Fibroblast of peridontal ligament (primary cell): ENCODE results near the gene MRPL18.
"Not testable (repeated sequence)": the region's sequence is repeated elsewhere in the genome, so short reads cannot be mapped to it uniquely, and the experiment has no call there.

ENCODE experiments used
- DNase-seq: peaks from one replicate; pipeline ENCODE4 v3.0.0-alpha.2; 2010; ENCODE audit errors: extremely low read depth

MRPL18 gene

DNA sequence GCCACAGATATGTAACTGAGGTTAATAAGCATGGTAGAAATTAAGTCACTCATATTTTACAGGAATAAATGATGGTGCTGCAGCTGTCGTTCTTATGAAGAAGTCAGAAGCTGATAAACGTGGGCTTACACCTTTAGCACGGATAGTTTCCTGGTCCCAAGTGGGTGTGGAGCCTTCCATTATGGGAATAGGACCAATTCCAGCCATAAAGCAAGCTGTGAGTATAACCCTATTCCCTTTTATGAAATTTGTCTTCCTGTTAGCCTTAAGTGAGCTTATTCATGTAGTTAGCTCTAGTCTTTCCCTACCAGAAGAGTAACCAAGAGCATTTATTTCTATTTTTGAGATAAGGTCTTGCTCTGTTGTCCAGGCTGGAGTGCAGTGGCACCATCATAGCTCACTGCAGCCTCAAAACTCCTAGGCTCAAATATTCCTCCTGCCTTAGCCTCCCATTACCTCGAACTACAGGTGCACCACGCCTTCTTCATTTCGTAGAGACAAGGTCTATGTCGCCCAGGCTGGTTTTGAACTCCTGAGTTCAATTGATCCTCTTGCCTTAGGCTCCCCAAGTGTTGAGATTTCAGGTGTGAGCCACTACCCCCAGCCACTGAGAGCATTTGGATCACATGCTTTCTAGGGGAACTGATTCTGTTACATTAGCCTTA is 12.9 kb upstream of the MRPL18 start:
- no peak for DNase-seq

DNA sequence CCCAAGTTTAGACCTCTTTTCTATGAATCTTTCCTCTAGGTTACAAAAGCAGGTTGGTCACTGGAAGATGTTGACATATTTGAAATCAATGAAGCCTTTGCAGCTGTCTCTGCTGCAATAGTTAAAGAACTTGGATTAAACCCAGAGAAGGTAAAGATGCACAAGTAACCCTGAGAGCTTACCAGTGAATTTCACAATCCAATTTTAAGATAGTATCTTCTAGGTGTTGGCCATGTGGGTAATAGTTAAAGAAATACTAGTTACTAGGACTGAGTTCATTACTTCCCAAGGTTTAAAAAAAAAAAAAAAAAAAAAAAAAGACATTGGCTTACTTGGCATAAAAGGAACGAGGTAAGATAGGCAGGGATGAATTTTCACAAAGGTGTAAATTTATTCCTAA is 12.1 kb upstream of the MRPL18 start:
- DNase-seq, result no peak

DNA sequence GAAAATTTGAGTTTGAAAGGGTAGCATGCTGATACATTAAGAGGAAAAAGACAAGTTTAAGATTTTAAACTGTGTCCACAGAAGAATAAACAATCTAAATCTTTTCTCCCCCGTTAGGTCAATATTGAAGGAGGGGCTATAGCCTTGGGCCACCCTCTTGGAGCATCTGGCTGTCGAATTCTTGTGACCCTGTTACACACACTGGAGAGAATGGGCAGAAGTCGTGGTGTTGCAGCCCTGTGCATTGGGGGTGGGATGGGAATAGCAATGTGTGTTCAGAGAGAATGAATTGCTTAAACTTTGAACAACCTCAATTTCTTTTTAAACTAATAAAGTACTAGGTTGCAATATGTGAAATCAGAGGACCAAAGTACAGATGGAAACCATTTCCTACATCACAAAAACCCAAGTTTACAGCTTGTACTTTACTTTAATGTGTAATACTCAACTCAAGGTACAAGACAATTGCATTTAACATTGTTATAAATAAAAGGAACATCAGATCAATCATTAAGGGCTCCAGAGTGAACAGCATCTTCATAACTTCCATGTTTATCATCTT is 11.6 kb upstream of the MRPL18 start:
- no peak for DNase-seq

DNA sequence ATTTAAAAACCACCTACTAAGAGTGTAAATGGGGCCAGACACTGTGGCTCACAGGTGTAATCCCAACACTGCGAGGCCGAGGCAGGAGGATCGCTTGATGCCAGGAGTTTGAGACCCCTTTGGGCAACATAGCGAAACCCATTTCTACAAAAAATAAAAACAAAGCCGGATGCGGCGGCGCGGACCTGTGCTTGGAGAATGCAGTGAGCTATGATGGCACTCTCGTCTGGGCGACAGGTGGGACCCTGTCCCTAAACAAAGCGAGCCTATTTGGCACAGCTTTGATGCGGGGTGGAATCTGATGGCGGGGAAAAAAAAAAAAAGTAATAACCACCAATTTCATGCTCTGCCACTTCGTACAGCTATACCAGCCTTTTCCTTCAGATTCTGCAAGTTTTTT is 2.0 kb upstream of the MRPL18 start:
- DNase-seq, result no peak

DNA sequence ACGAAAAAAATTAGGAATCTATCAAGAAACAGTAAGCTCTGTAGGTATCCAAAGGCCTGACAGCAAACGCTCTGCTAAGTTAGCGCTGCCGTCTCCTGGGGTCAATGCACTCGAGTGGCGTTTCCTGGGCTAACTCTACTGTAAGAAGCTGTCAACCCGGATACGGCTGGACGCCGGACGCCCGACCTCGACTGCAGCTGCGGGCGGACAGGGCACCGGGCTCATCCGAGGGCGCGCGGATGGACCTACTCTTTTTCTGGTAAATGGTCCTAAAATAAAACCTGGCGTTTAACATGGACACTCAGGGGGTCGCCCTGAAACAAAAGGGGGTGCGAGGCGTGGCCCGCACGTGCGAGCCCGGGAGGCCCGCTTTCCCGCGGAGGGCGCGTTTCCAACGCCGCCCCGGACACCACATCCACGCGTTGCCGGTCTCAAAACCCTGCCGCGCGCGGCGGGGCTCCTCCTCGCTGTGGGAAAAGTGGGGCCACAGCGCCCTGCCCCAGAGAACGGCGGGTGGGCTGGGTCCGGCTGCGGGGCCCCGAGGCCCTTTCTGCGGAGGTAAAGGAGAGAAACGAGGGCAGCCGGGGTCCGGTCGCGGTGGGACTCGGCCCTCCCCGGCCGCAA is 1.4 kb upstream of the MRPL18 start:
- peak; percentile 24 for DNase-seq

DNA sequence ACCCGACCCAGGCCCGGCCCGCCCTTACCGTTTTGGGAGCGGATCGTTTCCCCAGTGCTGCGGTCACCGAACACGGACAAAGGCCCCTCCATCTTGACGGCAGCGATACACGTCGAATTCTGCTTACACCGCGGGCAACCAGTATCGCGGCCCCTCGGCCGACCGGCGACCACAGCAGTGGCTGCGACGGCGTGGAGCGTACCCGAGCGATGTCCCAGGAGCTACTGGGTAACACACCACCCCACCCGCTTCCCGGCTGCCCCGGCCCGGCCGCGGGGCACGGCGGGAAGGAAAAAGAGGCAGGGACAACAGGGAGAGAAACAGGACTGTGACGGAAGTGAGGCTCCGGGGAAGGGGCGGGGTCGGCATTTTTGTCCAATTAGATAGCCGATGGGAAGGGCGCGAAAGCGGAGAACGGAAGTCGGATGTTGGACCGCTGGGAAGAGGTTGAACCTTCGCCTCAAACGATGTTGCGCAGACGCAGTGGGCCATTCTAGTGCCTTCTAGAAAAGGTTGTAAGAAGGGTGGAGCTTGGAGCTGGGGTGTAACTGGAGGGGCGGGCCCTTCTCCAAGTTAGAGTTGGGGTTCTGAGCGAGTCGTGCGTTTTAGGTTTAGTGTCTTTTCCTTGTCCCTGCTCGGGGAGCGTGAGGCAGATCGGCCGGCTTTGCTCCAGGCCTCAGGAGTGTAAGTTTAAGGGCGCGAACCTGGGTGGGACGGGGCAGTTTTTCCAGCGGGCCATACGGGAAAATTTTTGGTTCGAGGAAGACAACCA is 704 bp upstream of the MRPL18 start, which contains the start of gene TCP1:
Gene TCP1, minus strand, starts transcription at position 226 of the 772 bp plus-strand sequence. Its CDS starts 134 bp downstream, at position 92.
- DNase-seq, result peak; percentile 100

DNA sequence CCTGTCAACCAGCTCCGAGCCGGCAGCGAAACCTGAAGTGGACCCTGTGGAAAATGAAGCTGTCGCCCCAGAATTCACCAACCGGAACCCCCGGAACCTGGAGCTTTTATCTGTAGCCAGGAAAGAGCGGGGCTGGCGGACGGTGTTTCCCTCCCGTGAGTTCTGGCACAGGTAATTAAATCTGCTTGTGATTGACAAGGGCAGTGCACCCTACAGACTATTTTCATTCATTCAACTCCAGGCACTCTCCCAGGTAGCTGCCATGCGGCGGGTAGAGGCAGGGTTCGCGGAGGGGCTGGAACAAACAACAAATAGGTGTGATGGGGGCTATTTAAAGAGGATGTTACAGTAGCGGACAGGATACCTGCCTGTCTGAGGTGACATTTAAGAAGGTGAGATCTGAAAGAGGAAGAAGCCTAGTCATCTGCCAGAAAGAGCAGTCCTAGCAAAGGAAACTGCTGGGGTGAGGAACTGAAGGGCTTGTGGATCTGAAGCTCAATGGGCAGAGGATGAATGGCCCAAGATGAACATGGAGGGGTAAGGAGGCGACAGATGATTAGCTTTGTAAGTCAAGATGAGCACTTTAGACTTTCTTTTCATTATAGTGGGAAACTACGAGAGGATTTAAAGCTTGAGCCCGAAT is 810 bp downstream of the MRPL18 start:
- DNase-seq, result no peak

DNA sequence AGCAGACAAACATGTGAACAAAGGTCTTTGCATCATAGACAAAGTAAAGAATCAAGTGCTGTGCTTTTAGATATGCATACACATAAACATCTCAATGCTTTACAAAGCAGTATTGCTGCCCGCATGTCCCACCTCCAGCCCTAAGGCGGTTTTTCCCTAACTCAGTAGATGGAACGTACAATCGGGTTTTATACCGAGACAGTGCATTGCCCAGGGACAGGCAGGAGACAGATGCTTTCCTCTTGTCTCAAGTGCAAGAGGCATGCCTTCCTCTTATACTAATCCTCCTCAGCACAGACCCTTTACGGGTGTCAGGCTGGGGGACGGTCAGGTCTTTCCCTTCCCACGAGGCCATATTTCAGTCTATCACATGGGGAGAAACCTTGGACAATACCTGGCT is 4.7 kb downstream of the MRPL18 start:
- not testable (repeated sequence) for DNase-seq

DNA sequence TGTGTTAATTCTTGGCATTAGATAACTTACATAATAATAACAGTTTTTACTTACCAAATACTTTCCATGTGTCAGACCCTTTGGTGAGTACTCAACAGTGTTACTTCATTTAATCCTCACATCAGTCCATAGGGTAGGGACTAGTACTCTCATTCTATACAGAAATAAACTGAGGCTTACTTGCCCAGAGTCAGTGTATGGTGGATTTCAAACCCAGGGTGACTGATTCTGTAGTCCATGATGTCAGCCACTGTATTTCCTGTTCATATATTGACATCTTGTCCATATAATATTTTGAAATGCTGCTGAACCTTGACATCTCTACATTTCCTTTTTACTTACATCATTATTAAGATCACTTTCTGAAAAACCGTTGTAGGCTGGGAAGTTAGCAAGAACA is 7.3 kb downstream of the MRPL18 start:
- no peak for DNase-seq

DNA sequence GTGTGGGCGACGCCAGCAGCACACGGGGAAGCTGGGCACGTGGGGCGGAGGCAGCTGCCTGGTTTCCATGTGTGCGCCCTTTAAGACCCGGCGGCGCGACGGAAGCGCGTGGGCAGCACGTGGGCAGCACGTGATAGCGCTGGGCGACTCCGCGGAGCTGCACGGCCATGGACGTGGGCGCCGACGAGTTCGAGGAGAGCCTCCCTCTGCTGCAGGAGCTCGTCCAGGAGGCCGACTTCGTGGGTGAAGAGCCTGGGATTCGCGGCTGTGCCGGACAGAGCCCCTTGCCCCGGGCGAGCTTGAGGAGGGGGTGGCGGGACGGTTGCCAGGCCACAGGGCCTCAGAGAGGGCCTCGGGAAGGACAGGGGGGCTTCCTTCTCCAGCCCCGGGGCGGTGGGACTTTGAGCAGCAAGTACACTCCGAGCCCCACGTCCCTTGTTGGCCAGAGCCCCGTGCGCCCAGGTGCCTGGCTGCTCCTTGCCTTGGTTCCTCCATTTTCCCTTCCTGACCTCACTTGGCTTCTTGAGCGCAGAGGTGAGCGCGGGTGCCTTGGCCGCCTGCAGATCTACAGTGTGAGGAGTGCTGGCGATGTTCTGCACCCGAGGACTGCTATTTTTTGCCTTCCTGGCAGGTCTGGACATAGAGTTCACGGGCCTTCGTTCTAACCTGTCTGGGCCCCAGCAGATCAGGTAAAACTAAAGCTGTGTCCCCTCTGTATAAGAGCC is 10.0 kb downstream of the MRPL18 start, which contains the start of gene PNLDC1:
Gene PNLDC1, plus strand, starts transcription at position 136 of the 725 bp plus-strand sequence. Its CDS starts 32 bp downstream, at position 168.
- peak; percentile 34 for DNase-seq

DNA sequence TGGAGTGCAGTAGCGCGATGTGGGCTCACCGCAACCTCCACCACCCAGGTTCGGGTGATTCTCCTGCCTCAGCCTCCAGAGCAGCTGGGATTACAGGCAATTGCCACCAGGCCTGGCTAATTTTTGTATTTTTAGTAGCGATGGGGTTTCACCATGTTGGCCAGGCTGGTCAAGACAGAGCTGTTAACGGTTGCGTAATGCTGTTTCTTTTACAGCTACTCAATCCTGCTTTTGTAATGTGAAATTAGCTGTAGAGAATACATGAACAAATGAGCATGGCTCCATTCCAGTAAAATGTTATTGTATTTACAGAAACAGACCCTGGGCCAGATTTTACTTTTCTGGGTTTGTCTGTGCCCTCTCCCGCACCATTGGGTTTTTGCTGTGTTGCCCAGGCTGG is 11.7 kb downstream of the MRPL18 start:
- no peak for DNase-seq

DNA sequence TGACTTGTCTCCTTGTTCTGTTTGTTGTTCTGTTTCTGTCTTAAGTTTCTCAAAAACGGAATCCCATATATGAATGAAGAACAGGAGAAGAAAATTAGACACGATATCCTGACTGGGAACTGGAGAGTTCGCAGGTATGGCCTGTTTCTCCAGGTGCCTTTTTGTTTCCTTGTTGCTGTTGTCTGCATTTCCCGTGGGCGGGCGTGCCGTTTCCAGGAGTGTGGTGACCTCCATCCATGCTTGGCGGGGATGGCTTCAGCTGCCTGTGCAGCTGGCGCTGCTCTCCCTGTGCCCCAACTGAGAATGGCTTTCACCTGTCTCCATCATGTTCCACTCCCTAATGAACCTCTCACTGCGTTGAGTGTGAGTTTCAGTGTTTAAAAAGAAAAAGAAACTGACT is 14.2 kb downstream of the MRPL18 start:
- no peak for DNase-seq

DNA sequence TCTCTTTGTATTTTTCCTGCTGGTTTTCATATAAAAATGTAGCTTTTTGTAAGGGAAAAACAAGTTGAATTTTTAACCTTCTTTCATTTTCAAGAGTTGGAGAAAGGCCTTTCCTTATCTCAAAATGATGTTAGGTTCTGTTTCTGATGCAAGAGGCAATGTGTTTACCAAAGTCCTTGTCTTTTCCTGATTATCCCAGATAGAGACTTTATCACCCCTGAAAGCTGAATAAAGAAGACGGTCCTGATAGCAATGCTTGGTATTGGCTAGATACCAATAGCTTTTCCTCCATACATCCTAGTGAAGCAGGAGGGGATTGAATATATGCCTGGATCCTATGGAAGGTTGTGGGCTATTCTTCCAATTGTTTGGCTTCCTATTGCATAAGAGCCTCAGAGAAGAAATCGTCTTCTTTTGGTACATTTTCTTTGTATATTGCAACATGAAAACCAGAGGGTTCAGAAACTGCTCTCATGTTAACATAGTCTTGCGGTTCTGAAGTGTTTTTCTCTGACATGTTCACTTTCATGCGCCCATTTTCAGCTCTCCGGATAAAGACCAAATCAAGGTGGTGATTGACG is 15.3 kb downstream of the MRPL18 start:
- DNase-seq, result no peak

DNA sequence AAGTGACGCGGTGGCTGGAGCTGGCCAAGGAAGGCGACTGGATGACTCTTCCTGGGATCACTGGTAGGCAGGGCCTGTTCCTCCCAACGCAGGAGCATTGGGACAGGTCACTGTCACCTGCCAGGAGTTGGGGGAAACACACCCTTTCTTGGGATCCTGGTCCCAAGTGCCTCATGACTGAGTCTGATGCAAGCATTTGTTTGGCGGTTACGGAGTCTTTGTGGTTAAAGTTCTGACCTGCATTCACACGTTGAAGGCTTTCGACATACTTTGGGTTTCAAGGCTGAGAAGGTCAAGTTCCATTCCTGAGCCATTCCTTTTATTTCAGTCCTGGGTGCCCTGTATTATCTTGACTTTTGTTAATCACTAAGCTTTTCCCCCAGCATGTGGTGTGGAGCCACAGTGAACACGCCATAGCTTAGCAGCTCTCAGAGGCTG is 15.8 kb downstream of the MRPL18 start:
- DNase-seq, result no peak

DNA sequence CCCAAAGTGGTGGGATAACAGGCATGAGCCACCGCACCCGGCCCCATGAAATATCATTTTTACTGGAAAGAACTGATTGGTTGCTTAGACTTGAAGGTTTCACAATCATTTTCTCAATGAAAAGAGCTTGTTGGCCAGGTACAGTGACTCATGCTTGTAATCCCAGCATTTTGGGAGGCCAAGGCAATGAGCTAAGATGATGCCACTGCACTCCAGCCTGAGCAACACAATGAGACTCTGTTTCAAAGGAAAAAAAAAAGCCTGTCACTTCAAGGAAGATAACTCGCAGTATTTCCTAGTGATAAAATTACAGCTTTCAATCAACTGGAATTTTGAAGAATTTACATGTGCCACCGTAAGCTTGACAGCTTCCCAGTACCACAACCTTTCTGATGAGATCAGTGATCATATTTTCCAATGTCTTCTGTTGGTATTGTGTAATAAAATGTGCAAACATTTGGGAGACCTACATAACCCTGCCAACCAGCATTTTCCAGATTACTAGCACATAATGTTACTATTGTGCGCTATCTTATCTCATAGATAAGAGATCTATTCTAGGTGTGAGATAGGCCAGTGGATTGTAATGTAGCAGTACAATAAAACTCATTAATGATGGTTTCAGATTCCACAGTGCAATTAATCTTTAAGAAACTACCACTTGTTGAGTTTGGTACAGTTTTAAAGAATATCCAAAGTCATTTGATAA is 17.0 kb downstream of the MRPL18 start:
- no peak for DNase-seq

DNA sequence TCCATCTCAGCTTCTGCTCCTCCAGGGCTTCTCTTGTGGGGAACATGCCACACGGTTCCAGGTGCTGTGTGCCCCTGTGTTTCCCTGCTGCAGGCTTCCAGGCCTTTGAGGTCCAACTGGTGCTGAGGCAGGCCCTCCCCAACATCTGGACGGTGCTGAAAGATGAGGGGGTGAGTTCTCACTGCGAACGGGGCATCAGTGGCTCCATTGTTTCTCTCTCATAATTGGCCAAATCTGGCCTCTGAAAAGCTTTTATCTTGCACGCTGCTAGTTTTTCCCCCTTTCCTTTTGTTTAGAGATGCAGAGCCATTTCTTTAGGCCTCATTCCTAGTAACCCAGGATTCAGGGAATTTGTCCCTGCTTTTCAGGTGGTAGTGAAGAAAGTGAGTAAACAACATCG is 18.4 kb downstream of the MRPL18 start:
- no peak for DNase-seq

DNA sequence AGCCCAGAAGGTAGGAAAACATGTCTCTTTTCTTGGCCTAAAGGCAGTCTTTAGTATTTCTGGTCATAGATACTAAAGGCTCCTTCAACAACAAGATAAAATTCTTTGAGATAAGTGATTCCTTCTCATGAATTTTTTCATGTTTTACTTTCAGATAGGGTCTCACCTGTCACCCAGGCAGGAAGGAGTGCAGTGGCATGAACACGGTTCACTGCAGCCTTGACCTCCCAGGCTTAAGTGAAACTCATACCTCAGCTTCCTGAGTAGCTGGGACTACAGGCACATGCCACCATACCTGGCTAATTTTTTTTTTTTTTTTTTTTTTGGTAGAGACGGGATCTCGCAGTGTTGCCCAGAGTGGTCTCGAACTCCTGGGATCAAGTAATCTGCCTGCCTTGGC is 18.9 kb downstream of the MRPL18 start:
- DNase-seq, result no peak

DNA sequence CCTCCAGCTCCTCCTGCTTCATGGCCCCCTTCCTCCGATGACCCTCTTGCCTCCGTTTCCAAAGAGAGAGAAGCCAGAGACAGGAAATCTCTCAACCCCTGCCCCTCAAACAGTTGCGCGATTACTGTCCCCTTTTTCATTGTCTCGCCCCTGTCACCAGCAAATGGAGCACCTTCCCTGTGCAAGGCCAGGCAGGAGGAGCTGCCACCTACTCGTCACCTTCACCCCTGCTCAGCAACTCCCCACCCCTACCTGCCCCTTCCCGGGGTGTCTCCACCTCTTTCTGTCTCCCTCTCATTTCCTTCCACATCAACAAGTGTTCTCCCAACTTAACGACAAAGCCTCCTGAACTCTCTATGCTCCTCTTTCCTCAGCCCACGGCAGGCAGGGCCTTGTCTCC is 23.5 kb downstream of the MRPL18 start:
- DNase-seq, result no peak

DNA sequence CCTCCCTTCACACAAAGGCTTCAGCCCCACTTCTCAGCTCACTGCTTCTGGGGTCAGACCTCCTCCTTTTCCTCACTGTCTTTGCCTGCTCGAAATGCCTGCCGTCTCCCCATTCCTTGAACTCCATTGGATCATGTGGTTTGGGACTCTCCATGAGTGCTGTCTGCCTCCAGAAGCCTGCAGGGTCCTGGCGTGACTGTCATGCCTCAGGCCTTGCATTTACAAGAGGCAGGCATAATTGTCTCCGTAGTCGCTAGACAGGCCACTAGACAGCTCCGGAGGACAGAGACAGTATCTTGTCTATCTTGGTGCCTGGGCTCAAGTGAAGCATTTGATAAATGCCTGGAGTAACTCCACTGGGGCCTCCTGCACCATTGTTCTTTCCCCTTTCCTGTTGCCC is 25.1 kb downstream of the MRPL18 start:
- no peak for DNase-seq

DNA sequence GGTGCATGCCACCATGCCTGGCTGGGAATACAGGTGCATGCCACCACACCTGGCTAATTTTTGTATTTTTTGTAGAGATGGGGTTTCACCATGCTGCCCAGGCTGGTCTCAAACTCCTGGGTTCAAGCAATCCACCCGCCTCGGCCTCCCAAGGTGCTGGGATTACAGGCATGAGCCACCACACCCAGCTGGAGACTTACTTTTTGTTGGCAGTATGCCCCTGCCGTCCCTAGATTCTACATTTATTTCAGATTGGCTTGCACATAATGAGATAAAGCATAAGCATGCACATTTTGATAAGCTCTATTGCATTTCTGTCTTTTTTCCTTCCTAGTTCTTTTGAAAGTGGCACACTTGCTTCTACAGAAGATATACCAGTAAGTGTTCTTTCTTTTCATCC is 26.5 kb downstream of the MRPL18 start:
- not testable (repeated sequence) for DNase-seq
